ENCODE results near the gene SMG7.

The SMG7 gene

DNA sequence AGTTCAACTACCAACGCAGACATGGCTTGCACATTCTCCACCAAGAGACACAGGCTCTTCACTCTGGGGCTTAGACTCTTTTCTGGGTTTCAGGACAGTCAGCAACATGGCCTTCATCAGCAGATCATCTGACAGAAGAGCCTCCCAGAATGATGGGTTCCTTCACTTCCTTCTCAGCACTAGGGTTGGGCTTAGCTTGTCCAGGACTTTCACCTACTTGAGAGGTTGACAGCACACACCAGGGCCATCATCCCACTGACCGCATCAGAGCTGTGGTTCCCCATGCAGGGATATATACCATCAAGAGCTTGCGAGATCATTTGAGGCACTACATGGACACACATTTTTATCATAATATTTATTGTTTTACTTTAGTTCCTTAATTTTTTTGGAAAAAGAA is 128.3 kb downstream of the SMG7 start:
- Histone ChIP-seq H3K4me3 (ENCODE audit: low read depth, low read length) (no peak overlapping the region), H3K27ac (peak overlapping the region; percentile 10), H3K36me3 (replicated peaks) (no peaks in the 10 kb centered on the region), H3K27me3 (replicated peaks) (no peaks in the 10 kb centered on the region)
- TF ChIP-seq, protein P1, sequence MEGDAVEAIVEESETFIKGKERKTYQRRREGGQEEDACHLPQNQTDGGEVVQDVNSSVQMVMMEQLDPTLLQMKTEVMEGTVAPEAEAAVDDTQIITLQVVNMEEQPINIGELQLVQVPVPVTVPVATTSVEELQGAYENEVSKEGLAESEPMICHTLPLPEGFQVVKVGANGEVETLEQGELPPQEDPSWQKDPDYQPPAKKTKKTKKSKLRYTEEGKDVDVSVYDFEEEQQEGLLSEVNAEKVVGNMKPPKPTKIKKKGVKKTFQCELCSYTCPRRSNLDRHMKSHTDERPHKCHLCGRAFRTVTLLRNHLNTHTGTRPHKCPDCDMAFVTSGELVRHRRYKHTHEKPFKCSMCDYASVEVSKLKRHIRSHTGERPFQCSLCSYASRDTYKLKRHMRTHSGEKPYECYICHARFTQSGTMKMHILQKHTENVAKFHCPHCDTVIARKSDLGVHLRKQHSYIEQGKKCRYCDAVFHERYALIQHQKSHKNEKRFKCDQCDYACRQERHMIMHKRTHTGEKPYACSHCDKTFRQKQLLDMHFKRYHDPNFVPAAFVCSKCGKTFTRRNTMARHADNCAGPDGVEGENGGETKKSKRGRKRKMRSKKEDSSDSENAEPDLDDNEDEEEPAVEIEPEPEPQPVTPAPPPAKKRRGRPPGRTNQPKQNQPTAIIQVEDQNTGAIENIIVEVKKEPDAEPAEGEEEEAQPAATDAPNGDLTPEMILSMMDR (IDR thresholded peaks at IDR 0.05; ENCODE audit: low read depth, low read length, missing control alignments) = no peak
- no peak for DNase-seq
- in situ Hi-C loops (cut with HindIII; ENCODE audit: low pct_ligation_motif_present, low sequenced_read_pairs) = no loop called here

DNA sequence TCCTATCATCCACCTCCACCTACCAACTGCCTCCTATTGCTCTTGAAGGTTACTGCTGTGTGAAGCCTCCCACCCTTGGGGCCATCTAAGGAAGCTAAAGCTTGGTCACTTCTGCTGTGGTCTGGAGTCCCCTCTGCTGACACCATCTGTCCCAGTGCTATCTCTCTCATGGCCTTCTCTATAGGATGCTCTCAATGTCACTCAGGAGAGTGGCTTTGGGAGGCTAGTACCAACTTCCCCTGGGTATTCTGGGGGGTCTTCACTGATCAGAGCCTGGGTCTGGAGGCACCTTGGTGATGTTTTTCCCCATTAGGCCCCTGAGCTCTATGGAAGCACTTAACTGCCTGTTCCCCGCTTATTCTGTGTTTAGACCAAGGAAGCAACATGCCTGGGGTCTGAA is 130.2 kb downstream of the SMG7 start:
- in situ Hi-C loops (cut with HindIII; ENCODE audit: low pct_ligation_motif_present, low sequenced_read_pairs) = no loop called here
- TF ChIP-seq, protein P1 (IDR thresholded peaks at IDR 0.05; ENCODE audit: low read depth, low read length, missing control alignments) = no peak
- H3K27ac ChIP-seq = no peak overlapping the region
- H3K36me3 ChIP-seq (replicated peaks) = no peaks in the 10 kb centered on the region
- H3K27me3 ChIP-seq (replicated peaks) = no peaks in the 10 kb centered on the region
- H3K4me3 ChIP-seq (ENCODE audit: low read depth, low read length) = no peak overlapping the region
- no peak for DNase-seq

Measured in brain microvascular endothelial cell (primary cell).